ENCODE measurements around the gene RAB7B. TPM values are rescaled to one million over a fixed set of nuclear protein-coding genes. Genes with fewer than 3 reads are reported as not detected.

RAB7B gene
- total RNA-seq, 6 experiments from 2014 or later = 2.6 to 6.6 (median 5.3) TPM

GRCh38 chr1:206005778-206006180, 2.6 kb upstream of the RAB7B start:
- peaks cover 42% of the 10 kb centered on the region for H3K4me1 Mint-ChIP-seq (ENCODE audit: low read depth)
- no peaks in the 10 kb centered on the region for H3K9me3 Mint-ChIP-seq
- no peak overlapping the region for H3K4me3 Mint-ChIP-seq
- peaks cover 10% of the 10 kb centered on the region for H3K27me3 Mint-ChIP-seq (ENCODE audit: insufficient read depth)
- TF ChIP-seq CTCF (IDR thresholded peaks at IDR 0.05) = no peak
- no peak overlapping the region for H3K27ac Mint-ChIP-seq
- no peak for DNase-seq
- no peaks in the 10 kb centered on the region for H3K36me3 Mint-ChIP-seq (ENCODE audit: low read depth)

GRCh38 chr1:206005234-206005633, 2.0 kb upstream of the RAB7B start:
- Mint-ChIP-seq H3K27me3 (ENCODE audit: insufficient read depth) (peaks cover 10% of the 10 kb centered on the region; the same call in 1 of the 2 replicates), H3K27ac (no peak overlapping the region), H3K9me3 (no peaks in the 10 kb centered on the region), H3K4me3 (no peak overlapping the region), H3K36me3 (ENCODE audit: low read depth) (no peaks in the 10 kb centered on the region), H3K4me1 (ENCODE audit: low read depth) (peaks cover 47% of the 10 kb centered on the region)
- no peak for TF ChIP-seq CTCF (IDR thresholded peaks at IDR 0.05)
- DNase-seq = no peak

GRCh38 chr1:206004826-206005225, 1.6 kb upstream of the RAB7B start:
- Mint-ChIP-seq H3K4me3 (no peak overlapping the region), H3K27ac (no peak overlapping the region), H3K4me1 (ENCODE audit: low read depth) (peaks cover 51% of the 10 kb centered on the region), H3K9me3 (no peaks in the 10 kb centered on the region), H3K27me3 (ENCODE audit: insufficient read depth) (peaks cover 10% of the 10 kb centered on the region; the same call in 1 of the 2 replicates), H3K36me3 (ENCODE audit: low read depth) (no peaks in the 10 kb centered on the region)
- no peak for DNase-seq
- TF ChIP-seq CTCF (IDR thresholded peaks at IDR 0.05) = no peak

- no peaks in the 10 kb centered on the region for H3K36me3 Mint-ChIP-seq (ENCODE audit: low read depth)
- no peak for DNase-seq
- H3K4me3 Mint-ChIP-seq = peak overlapping the region; percentile 14; the same call in 1 of the 2 replicates
- peaks cover 7% of the 10 kb centered on the region; the same call in 1 of the 2 replicates for H3K27me3 Mint-ChIP-seq (ENCODE audit: insufficient read depth)
- peak overlapping the region; percentile 47 for H3K27ac Mint-ChIP-seq
- no peaks in the 10 kb centered on the region for H3K9me3 Mint-ChIP-seq
- no peak for TF ChIP-seq CTCF (IDR thresholded peaks at IDR 0.05)
- H3K4me1 Mint-ChIP-seq (ENCODE audit: low read depth) = peaks cover 53% of the 10 kb centered on the region
These were observed 932 bp upstream of the RAB7B start for GRCh38 chr1:206003854-206004800.

- DNase-seq = no peak
- H3K4me3 Mint-ChIP-seq = peak overlapping the region; percentile 85
These were observed 1.0 kb downstream of the RAB7B start for GRCh38 chr1:206002160-206002559.

More at GRCh38 chr1:206002160-206002559, 1.0 kb downstream of the RAB7B start:
- no peak for TF ChIP-seq CTCF (IDR thresholded peaks at IDR 0.05)
- Mint-ChIP-seq H3K4me1 (ENCODE audit: low read depth) (peaks cover 53% of the 10 kb centered on the region), H3K9me3 (no peaks in the 10 kb centered on the region), H3K36me3 (ENCODE audit: low read depth) (no peaks in the 10 kb centered on the region), H3K27me3 (ENCODE audit: insufficient read depth) (peaks cover 5% of the 10 kb centered on the region; the same call in 1 of the 2 replicates), H3K27ac (peak overlapping the region; percentile 88)
